GM19467 (cell line): ENCODE measurements around the gene TMEM208.

ENCODE experiments used
- ATAC-seq: cut with Tn5 transposase; IDR thresholded peaks from one replicate; pipeline ENCODE4 v1.9.1; 2021; ENCODE audit warnings: mild to moderate bottlenecking, moderate library complexity; ENCODE audit not compliant: unreplicated experiment

TMEM208 gene

GRCh38 chr16:67207249-67208091, 19.5 kb upstream of the TMEM208 start:
- no peak for ATAC-seq

GRCh38 chr16:67208154-67208896, 18.6 kb upstream of the TMEM208 start:
- no peak for ATAC-seq

- no peak for ATAC-seq
Measured at GRCh38 chr16:67209565-67209964, 17.4 kb upstream of the TMEM208 start.

GRCh38 chr16:67210069-67210937, 16.6 kb upstream of the TMEM208 start:
- ATAC-seq: no peak

GRCh38 chr16:67211674-67212073, 15.3 kb upstream of the TMEM208 start:
- ATAC-seq: no peak

GRCh38 chr16:67212766-67213165, 14.2 kb upstream of the TMEM208 start:
- no peak for ATAC-seq

- no peak for ATAC-seq
Measured at GRCh38 chr16:67213197-67214019, 13.5 kb upstream of the TMEM208 start.

GRCh38 chr16:67215706-67216105, 11.2 kb upstream of the TMEM208 start:
- ATAC-seq: no peak

- no peak for ATAC-seq
Measured at GRCh38 chr16:67216612-67217490, 10.1 kb upstream of the TMEM208 start.

- ATAC-seq: no peak
Measured at GRCh38 chr16:67223992-67224391, 2.9 kb upstream of the TMEM208 start.

- no peak for ATAC-seq
Measured at GRCh38 chr16:67226295-67226803, 581 bp upstream of the TMEM208 start.

- no peak for ATAC-seq
Measured at GRCh38 chr16:67227567-67227921, 614 bp downstream of the TMEM208 start.

GRCh38 chr16:67228034-67228785, 1.3 kb downstream of the TMEM208 start:
- ATAC-seq: no peak

GRCh38 chr16:67228905-67229304, 2.0 kb downstream of the TMEM208 start:
- no peak for ATAC-seq

- ATAC-seq: no peak
Measured at GRCh38 chr16:67229906-67230808, 3.2 kb downstream of the TMEM208 start.

GRCh38 chr16:67230809-67231660, 4.1 kb downstream of the TMEM208 start:
- ATAC-seq: no peak

GRCh38 chr16:67233596-67233995, 6.7 kb downstream of the TMEM208 start:
- no peak for ATAC-seq
